ENCODE measurements around the gene KIF13A. TPM values are rescaled to one million over a fixed set of nuclear protein-coding genes. Genes with fewer than 3 reads are reported as not detected.

KIF13A gene
- total and polyA plus RNA-seq, 9 of the 15 experiments (the other 6 are each of a cell fraction or from before 2014, with no cell fraction given): 3.6 to 44.3 (median 29.7) TPM

GRCh38 chr6:17907406-17908229 lies 79.8 kb downstream of the KIF13A start (continued):
- TF ChIP-seq RERE (CRISPR knock-in tag; IDR thresholded peaks at IDR 0.05; ENCODE audit: borderline replicate concordance) (no peak), ZBTB40 (IDR thresholded peaks at IDR 0.05) (peak; percentile 75), ZBTB40 (CRISPR knock-in tag; IDR thresholded peaks at IDR 0.05) (no peak), SRSF3 (IDR thresholded peaks at IDR 0.05; ENCODE audit: insufficient read depth, low read length) (no peak), PRMT5 (CRISPR knock-in tag; IDR thresholded peaks at IDR 0.05) (no peak), GABPA (tag; conservative IDR thresholded peaks at IDR 0.05; ENCODE audit: low read depth) (peak; percentile 76), HINFP (tag; conservative IDR thresholded peaks at IDR 0.05; ENCODE audit: low read depth) (peak; percentile 60), NFE2 (IDR thresholded peaks at IDR 0.05; ENCODE audit: low read depth) (peak; percentile 100)
